Measurements from ENCODE around the gene CNGA2. TPM values are rescaled to one million over a fixed set of nuclear protein-coding genes. Genes with fewer than 3 reads are reported as not detected.

The CNGA2 gene
- total and polyA plus RNA-seq, 2 of the 4 experiments (the other 2 are of a cell fraction) = not detected

DNA sequence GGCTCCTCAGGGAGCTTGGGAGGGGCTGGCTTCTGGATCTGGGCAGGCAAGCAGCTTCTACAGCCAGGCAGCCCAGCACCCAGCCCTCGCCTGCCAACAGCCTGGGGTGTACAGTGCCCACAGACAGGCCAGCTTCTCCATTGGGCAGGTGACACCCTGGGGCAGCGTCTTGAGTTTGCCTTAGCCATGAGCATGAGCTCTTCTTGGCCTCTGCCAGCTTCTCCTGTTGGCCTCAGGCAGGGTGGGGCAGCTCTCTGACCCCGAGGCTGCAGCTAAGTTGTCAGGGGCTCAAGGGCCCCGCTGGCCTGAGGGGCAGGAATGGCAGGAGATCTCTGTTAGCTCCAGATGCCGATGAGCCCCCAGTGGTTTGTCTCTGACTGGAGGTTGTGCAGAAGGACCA, 7.8 kb upstream of the CNGA2 start:
- Histone ChIP-seq H2BK5ac (ENCODE audit: low read depth, low read length, poor library complexity, severe bottlenecking) (no peak overlapping the region), H3K18ac (ENCODE audit: low read depth, low read length) (no peak overlapping the region), H3K36me3 (ENCODE audit: control insufficient read depth, insufficient read depth, low read length) (no peaks in the 10 kb centered on the region), H3K56ac (ENCODE audit: extremely low read depth, insufficient read depth, low read length) (no peak overlapping the region), H2BK15ac (ENCODE audit: low read depth, low read length) (no peak overlapping the region), H4K20me1 (ENCODE audit: insufficient read depth, low read length) (no peaks in the 10 kb centered on the region), H3K27ac (ENCODE audit: insufficient read depth, low read length) (no peak overlapping the region), H2AFZ (replicated peaks; ENCODE audit: low read length, poor library complexity) (no peak overlapping the region), H3K4ac (ENCODE audit: low read depth, low read length) (no peak overlapping the region), H3K4me2 (ENCODE audit: low read depth, low read length) (no peak overlapping the region), H3K9me1 (ENCODE audit: insufficient read depth, low read length) (no peaks in the 10 kb centered on the region), H4K8ac (ENCODE audit: low read depth in 2 of 2, low read length in 2 of 2) (no peak overlapping the region), H2BK120ac (ENCODE audit: low read depth, low read length) (no peak overlapping the region), H3K79me1 (ENCODE audit: low read depth in 1 of 2, low read length in 2 of 2) (no peaks in the 10 kb centered on the region), H3K4me1 (ENCODE audit: control insufficient read depth, insufficient read depth, low read length) (no peaks in the 10 kb centered on the region), H3K14ac (replicated peaks; ENCODE audit: low read depth, low read length) (no peak overlapping the region), H3K27me3 (ENCODE audit: control insufficient read depth, insufficient read depth, low read length) (no peaks in the 10 kb centered on the region), H2AK9ac (replicated peaks; ENCODE audit: low read depth, low read length, poor library complexity) (no peak overlapping the region), H3K9me3 (ENCODE audit: control insufficient read depth, insufficient read depth, low read length) (no peaks in the 10 kb centered on the region), H2BK20ac (ENCODE audit: low read depth, low read length) (no peak overlapping the region), H3K23ac (ENCODE audit: low read depth, low read length) (no peak overlapping the region), H2AK5ac (ENCODE audit: low read depth, low read length) (no peak overlapping the region), H4K91ac (ENCODE audit: insufficient read depth, low read depth, low read length) (no peak overlapping the region), H3K4me3 (ENCODE audit: insufficient read depth, low read depth, low read length) (no peak overlapping the region), H4K5ac (ENCODE audit: low read depth, low read length) (no peak overlapping the region), H3K9ac (ENCODE audit: low read depth, low read length) (no peak overlapping the region)
- ChIA-PET POLR2A (ENCODE audit: unreplicated experiment) (no interaction called here), CTCF (no interaction called here)
- intact Hi-C loops (cut with micrococcal nuclease) (no loop called here), in situ Hi-C loops (cut with MboI; ENCODE audit: low sequenced_read_pairs) (no loop called here), dilution Hi-C loops (cut with HindIII; ENCODE audit: low sequenced_read_pairs, unreplicated experiment) (no loop called here)
- 25% methylated on average over 3 of the region's 5 CpGs; no CpG with 5 or more reads in 1 of the 2 experiments for WGBS, 2 experiments (ENCODE audit: extremely low coverage in 2 of 2, insufficient read length in 1 of 2)
- no peak for TF ChIP-seq RAD21 (IDR thresholded peaks at IDR 0.05; ENCODE audit: low read length)
- TF ChIP-seq CHD1 (IDR thresholded peaks at IDR 0.05; ENCODE audit: low read depth, low read length) = no peak
- TF ChIP-seq BHLHE40 (IDR thresholded peaks at IDR 0.05; ENCODE audit: low read depth, low read length) = no peak
- TF ChIP-seq FOS (IDR thresholded peaks at IDR 0.05; ENCODE audit: low read depth, low read length) = no peak
- TF ChIP-seq CEBPB (IDR thresholded peaks at IDR 0.05; ENCODE audit: low read depth, low read length) = no peak
- TF ChIP-seq, protein P1, sequence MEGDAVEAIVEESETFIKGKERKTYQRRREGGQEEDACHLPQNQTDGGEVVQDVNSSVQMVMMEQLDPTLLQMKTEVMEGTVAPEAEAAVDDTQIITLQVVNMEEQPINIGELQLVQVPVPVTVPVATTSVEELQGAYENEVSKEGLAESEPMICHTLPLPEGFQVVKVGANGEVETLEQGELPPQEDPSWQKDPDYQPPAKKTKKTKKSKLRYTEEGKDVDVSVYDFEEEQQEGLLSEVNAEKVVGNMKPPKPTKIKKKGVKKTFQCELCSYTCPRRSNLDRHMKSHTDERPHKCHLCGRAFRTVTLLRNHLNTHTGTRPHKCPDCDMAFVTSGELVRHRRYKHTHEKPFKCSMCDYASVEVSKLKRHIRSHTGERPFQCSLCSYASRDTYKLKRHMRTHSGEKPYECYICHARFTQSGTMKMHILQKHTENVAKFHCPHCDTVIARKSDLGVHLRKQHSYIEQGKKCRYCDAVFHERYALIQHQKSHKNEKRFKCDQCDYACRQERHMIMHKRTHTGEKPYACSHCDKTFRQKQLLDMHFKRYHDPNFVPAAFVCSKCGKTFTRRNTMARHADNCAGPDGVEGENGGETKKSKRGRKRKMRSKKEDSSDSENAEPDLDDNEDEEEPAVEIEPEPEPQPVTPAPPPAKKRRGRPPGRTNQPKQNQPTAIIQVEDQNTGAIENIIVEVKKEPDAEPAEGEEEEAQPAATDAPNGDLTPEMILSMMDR (conservative IDR thresholded peaks at IDR 0.05; ENCODE audit: low read depth, low read length) = no peak
- no peak for TF ChIP-seq RFX5 (IDR thresholded peaks at IDR 0.05; ENCODE audit: low read depth, low read length)
- no peak for TF ChIP-seq MXI1 (IDR thresholded peaks at IDR 0.05; ENCODE audit: borderline replicate concordance, low read depth, low read length)
- no peak for TF ChIP-seq POLR2A (IDR thresholded peaks at IDR 0.05; ENCODE audit: low read depth, low read length)
- TF ChIP-seq MAFK (IDR thresholded peaks at IDR 0.05; ENCODE audit: low read depth, low read length) = no peak
- TF ChIP-seq MAZ (IDR thresholded peaks at IDR 0.05; ENCODE audit: borderline replicate concordance, low read depth, low read length) = no peak
- no peak for TF ChIP-seq RCOR1 (IDR thresholded peaks at IDR 0.05; ENCODE audit: insufficient replicate concordance, low read length)
- TF ChIP-seq, protein P2, sequence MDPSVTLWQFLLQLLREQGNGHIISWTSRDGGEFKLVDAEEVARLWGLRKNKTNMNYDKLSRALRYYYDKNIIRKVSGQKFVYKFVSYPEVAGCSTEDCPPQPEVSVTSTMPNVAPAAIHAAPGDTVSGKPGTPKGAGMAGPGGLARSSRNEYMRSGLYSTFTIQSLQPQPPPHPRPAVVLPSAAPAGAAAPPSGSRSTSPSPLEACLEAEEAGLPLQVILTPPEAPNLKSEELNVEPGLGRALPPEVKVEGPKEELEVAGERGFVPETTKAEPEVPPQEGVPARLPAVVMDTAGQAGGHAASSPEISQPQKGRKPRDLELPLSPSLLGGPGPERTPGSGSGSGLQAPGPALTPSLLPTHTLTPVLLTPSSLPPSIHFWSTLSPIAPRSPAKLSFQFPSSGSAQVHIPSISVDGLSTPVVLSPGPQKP (IDR thresholded peaks at IDR 0.05; ENCODE audit: borderline replicate concordance, low read depth, low read length) = no peak
- TF ChIP-seq SMC3 (IDR thresholded peaks at IDR 0.05; ENCODE audit: low read depth, low read length) = no peak
- TF ChIP-seq, protein P3, sequence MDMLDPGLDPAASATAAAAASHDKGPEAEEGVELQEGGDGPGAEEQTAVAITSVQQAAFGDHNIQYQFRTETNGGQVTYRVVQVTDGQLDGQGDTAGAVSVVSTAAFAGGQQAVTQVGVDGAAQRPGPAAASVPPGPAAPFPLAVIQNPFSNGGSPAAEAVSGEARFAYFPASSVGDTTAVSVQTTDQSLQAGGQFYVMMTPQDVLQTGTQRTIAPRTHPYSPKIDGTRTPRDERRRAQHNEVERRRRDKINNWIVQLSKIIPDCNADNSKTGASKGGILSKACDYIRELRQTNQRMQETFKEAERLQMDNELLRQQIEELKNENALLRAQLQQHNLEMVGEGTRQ (IDR thresholded peaks at IDR 0.05; ENCODE audit: low read depth, low read length) = no peak
- BruUV-seq (replicated peaks) = no TSS peak
- no peak for DNase-seq
- ATAC-seq (ENCODE audit: low read depth) = no peak

All from IMR-90 (cell line).